HG02943 (cell line): ENCODE results near the gene REXO1.

Source experiments
- ATAC-seq: cut with Tn5 transposase; IDR thresholded peaks from one replicate; pipeline ENCODE4 v1.9.1; 2021; ENCODE audit warnings: mild to moderate bottlenecking, low read depth, moderate library complexity; ENCODE audit not compliant: unreplicated experiment

The REXO1 gene

GRCh38 chr19:1836458-1837221, 11.6 kb downstream of the REXO1 start:
- ATAC-seq, result no peak

DNA sequence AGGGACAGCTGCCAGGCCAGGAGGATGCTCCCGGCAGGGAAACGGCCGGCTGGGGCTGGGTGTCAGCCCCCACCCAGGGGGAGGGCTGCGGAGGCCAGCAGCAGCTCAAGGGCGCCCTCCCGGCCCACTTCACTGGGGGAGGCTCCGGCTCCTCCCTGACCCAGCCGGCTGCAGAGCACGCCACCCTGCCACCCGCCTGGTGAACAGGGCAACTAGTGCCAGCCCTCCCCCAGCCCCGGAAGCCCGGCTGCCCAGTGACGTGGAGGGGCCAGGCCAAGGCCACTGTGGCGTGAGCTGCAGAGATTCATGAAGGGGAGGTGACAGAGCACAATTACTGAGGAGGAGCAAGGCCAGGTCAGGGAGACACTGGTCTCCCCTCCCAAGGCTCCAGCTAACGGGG, 14.7 kb downstream of the REXO1 start:
- ATAC-seq, result no peak

DNA sequence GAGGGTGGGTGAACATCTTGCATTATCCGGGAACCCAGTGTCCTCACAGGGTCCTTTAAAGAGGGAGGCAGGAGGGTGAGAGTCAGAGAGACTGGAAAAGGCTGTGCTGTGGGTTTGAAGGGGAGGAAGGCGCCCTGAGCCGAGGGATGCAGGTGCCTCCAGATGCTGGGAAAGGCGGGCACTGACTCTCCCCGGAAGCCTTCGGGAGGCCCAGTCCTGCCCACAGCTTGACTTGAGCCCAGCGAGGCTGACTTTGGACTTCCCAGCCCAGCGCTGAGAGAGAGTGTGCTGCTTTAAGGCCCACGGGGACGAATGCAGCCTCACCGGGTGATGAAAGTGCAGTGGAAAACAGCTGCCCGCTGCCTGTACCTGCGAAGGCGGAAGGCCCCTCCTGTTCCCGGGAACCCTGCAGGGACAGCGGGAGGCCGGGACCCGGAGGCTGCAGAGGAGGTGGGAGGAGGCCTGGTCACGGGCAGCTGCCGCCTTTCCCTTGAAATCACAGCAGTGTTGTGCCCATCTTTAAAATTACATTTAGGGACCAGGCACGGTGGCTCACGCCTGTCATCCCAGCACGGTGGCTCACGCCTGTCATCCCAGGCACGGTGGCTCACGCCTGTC, 16.1 kb downstream of the REXO1 start:
- ATAC-seq, result no peak

DNA sequence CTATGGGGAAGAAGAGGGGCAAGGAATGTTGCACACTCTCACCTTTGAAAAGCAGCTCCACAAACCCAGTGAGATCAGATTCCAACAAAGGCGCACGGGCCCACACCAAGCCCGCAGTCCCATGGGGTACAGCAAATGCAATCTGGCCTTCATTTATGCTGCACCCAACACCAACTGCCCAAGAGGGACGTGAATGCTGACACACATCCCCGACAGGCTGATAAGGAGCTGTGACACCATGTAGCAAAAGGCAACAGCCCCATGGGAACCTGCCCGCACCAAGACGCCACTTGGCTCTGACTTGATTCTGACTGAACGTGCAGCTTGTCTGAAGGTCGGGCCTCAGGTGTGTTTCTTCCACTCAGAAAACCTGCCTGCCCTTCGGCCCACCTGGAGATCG, 17.3 kb downstream of the REXO1 start:
- ATAC-seq, result no peak

GRCh38 chr19:1830568-1830967, 17.7 kb downstream of the REXO1 start:
- ATAC-seq, result no peak

- no peak for ATAC-seq
Measured at GRCh38 chr19:1829958-1830357, 18.3 kb downstream of the REXO1 start.

GRCh38 chr19:1828279-1829238, 19.7 kb downstream of the REXO1 start:
- no peak for ATAC-seq

GRCh38 chr19:1827566-1828278, 20.6 kb downstream of the REXO1 start:
- ATAC-seq, result no peak

DNA sequence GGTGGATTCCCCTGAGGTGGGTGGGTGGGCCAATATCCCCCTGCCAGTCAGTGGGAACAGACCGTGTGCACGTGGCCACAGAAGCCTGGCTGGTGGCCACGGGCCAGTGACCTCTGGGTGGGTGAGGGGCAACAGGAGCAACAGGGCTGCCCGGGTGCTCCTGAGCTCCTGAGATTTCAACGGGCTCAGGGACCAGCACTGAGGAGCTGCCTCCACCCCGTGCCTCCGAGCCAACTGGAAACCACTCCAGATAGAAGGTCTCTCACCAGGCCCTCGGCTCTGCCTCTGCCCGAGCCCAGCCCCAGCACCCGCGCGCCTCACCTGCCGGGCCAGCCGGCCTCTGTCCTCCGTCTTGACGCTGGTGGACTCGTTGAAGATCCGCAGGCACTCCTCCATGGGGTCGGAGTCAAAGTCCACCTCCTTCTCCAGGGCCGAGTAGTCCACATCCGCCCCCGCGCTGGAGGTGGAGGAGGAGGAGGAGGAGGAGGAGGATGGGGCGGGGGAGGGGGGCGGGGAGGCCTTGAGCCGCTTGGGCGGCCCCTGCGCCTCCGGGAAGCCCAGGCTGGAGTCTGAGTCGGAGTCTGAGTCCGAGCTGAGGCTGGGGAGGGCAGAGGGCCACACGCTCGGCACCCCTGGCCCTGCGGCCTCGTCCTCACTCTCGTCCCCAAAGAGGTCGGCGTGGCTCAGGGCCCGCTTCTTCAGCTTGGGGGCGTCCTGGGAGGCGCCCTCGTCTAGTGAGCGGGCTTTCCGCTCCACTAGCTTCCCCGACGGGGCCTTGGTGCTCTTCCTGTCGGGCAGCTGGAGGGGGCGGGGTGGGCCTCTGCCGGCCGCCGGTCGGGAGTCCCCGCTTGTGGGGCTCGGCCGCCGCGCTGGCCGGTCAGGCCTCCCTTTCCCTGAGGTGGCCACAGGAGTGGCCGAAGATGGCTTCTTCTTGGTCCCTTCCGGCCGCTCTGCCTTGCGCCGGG, 21.4 kb downstream of the REXO1 start:
- ATAC-seq, result no peak

GRCh38 chr19:1825909-1826556, 22.2 kb downstream of the REXO1 start:
- no peak for ATAC-seq

- no peak for ATAC-seq
Measured at GRCh38 chr19:1824252-1824622, 24.0 kb downstream of the REXO1 start.

GRCh38 chr19:1823539-1824251, 24.6 kb downstream of the REXO1 start:
- no peak for ATAC-seq

DNA sequence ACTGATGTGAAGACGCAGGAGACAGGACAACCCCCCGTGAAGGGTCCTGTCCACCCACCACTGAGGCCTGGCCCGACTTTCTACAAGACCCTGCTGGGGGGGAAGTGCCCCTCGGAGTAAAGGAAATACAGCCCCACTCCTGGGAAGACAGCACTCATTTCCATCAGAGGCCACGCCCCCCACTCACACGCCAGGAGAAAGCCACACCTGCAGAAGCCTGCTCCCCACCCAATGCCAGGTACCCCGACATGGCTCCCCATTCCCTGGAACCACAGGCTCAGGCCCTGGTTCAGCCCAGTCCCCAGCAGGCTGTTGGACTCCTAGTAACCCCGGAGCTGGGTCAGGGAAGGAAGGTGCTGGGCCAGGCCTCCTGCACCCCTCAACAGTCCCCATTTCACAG, 25.3 kb downstream of the REXO1 start:
- ATAC-seq, result no peak

DNA sequence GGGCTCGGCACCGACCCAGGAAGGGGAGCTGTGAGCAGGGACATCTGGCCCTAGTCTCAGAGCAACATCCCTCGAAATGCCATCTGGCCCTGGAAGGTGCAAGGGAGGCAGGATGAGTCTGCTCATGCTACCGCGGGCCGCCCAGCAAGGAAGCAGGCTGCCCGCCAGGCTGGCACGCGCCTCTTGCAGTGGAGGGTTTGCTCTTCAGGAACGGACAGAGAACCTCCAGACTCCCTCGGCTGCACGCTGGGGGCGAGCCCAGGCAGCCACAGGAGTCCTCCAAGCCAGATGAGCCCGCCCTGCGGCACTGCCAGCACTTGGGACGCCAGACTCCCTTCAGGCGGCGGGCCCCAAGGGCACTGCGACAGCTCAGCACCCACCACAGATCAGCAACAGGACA, 26.1 kb downstream of the REXO1 start:
- ATAC-seq, result no peak

DNA sequence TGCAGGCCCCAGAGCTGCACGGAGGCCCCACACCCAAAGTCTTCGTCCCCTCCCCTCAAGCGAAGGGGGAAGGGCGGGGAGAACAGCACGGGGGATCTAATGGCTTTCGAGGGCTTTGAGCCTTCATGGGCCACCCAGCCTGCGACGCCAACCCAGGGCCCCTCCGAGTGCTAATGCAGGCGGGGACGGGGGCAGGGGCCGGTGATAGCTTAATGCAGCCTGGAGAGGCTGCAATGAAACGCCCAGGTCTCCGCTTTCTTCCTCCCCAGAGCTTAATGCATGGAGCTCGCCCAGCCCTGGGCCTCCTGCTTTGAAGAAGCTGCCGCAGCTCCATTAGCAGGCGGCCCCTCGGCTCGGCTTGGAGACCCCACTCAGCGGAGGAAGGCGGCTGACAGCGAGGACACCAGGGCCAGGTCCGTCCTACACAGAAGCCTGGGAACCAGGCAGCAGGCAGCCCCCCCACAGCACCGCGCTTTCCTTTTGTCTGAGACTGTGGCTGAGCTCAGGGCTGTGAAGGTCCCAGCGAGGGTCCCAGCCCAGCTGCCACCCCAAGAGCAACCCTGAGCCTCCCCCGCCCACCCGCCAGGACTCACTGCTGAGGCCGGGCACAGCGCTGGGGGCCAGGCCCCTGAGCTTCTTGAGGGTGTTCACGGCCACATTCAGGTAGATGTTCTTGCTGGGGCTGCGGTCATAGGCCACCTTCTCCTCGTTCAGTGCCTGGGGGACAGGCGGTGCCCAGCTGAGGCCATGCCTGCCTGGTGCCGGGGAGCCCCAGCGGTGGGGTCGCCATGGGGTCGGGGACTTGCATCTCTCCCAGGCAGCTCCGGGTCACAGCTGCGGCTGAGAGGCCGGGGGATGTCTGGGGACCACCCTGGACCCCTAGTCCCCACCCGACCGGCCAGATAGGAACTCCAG, 28.7 kb downstream of the REXO1 start:
- no peak for ATAC-seq

GRCh38 chr19:1818549-1819195, 29.6 kb downstream of the REXO1 start:
- ATAC-seq, result no peak
